Ovary (tissue), 9 donors: ENCODE results near the gene DCTN2. TPM values are rescaled to one million over a fixed set of nuclear protein-coding genes. Genes with fewer than 3 reads are reported as not detected.

ENCODE experiments used
- DNase-seq, 5 donors: peaks; one replicate each; pipeline ENCODE4 v3.0.0-alpha.2; 2019 to 2020
- H3K27ac ChIP-seq, 2 donors: fragments of 200-600 bp; one replicate each; pipeline versions ENCODE4 v1.5.1 to v1.8.0; 2019 to 2022
- H3K27me3 ChIP-seq: fragments of 200-600 bp; one replicate; pipeline ENCODE4 v1.8.0; 2022
- H3K36me3 ChIP-seq: fragments of 200-600 bp; sonication (generic); one replicate; pipeline ENCODE4 v1.5.1; 2019
- H3K4me1 ChIP-seq: one replicate; pipeline ENCODE4 v1.8.1; 2013; ENCODE audit warnings: mild to moderate bottlenecking, moderate library complexity; ENCODE audit not compliant: insufficient read depth
- H3K4me3 ChIP-seq: fragments of 200-600 bp; sonication (generic); one replicate; pipeline ENCODE4 v1.5.1; 2017
- H3K9me3 ChIP-seq, 2 donors: fragments of 200-600 bp in 1 of 2; sonication (generic) in 1 of 2; one replicate each; pipeline versions ENCODE4 v1.5.1 to v1.8.1; 2013 to 2019; ENCODE audit warnings: mild to moderate bottlenecking in 1 of 2, moderate library complexity in 1 of 2
- CTCF ChIP-seq, 3 donors: fragments of 450-650 bp in 2 of 3; fragments of 200-600 bp in 1 of 3; IDR thresholded peaks; one replicate each; pipeline versions ENCODE4 v1.5.1 to v1.8.0; 2016 to 2022; ENCODE audit warnings: antibody characterized with exemption in 3 of 3, mild to moderate bottlenecking in 1 of 3
- EP300 ChIP-seq: sonication (generic); formaldehyde crosslinking; IDR thresholded peaks from one replicate; pipeline ENCODE4 v1.6.1; 2017; ENCODE audit warnings: antibody characterized with exemption
- POLR2A ChIP-seq: fragments of 450-650 bp; IDR thresholded peaks from one replicate; pipeline ENCODE4 v1.6.1; 2017; ENCODE audit warnings: antibody characterized with exemption, mild to moderate bottlenecking, moderate library complexity
- WGBS, 3 donors: extraction: QIAGEN DNeasy Blood & Tissue Kit in 1 of 3; methylation state at CpG; one replicate each; pipeline versions ENCODE4 v1.1.5 to v1.1.7; 2013 to 2017; 5-methylcytosine and 5-hydroxymethylcytosine counted together
- intact Hi-C, 4 donors: fragments of 100-400 bp; cut with DNase I; formaldehyde crosslinking; loops; one replicate each; pipeline versions ENCODE4 v1.11.0 to v1.15.1; 2022 to 2023
- polyA plus RNA-seq, 2 donors: library from polyadenylated mRNA; stranded (reverse); fragments of 200-250 nt in 1 of 2; fragments of 350-450 nt in 1 of 2; fragmentation: Illumina TruSeq in 1 of 2; extraction: RNeasy Lipid Tissue Mini Kit (QIAGEN cat#74804) in 1 of 2; gene quantifications; one replicate each; pipeline ENCODE4 v1.2.3, GENCODE V29; 2013 to 2014
- total RNA-seq, 7 donors: library from RNA; depleted of rRNA in 2 of 7; stranded (reverse); fragments of >200 nt in 2 of 7; fragmentation: NEBNext Ultra II Directional in 3 of 7; extraction: Animal tissue kit (Norgen Biotek cat#: 25700) in 3 of 7; gene quantifications; one replicate each; pipeline versions ENCODE4 v1.1.0 to v1.2.4, GENCODE V29; 2016 to 2023
- donor health status: DM: no; HTN: no; CAD: no; lungs with moderate emphysema.
- donor health status: DM: no; HTN: no; CAD: no.
- donor health status: Bipolar disorder and iron deficiency.
- donor health status: DM: yes; HTN: yes; CAD: no.
- donor health status: DM: no; HTN: no; CAD: no.
- donor health status: DM: yes; HTN: yes; CAD: no.

DCTN2 gene
- total and polyA plus RNA-seq, 9 donors, result 70.7 to 226 (median 98.0) TPM

GRCh38 chr12:57579677-57580465, 32.9 kb upstream of the DCTN2 start:
- TF ChIP-seq EP300, result no peak
- TF ChIP-seq CTCF (IDR thresholded peaks at IDR 0.05), result no peak
- TF ChIP-seq POLR2A, result no peak
- H3K4me1 ChIP-seq, result no peaks in the 10 kb centered on the region
- H3K27me3 ChIP-seq, result no peaks in the 10 kb centered on the region
- no peak overlapping the region for H3K27ac ChIP-seq
- WGBS, 3 donors, result 86 to 89% (median 89%) methylated on average over 8 of the region's 8 CpGs
- no peak for DNase-seq
- intact Hi-C loops, result no loop called here
- H3K9me3 ChIP-seq, result no peaks in the 10 kb centered on the region
- H3K36me3 ChIP-seq, result no peaks in the 10 kb centered on the region
- no peak overlapping the region for H3K4me3 ChIP-seq

GRCh38 chr12:57579011-57579410, 32.0 kb upstream of the DCTN2 start:
- WGBS, 3 donors, result 70 to 78% (median 76%) methylated on average over 2 of the region's 2 CpGs
- H3K4me3 ChIP-seq, result no peak overlapping the region
- intact Hi-C loops, result no loop called here
- H3K4me1 ChIP-seq, result no peaks in the 10 kb centered on the region
- H3K36me3 ChIP-seq, result no peaks in the 10 kb centered on the region
- no peaks in the 10 kb centered on the region for H3K9me3 ChIP-seq
- H3K27me3 ChIP-seq, result no peaks in the 10 kb centered on the region
- TF ChIP-seq EP300 (no peak), CTCF (IDR thresholded peaks at IDR 0.05) (no peak), POLR2A (no peak)
- no peak overlapping the region for H3K27ac ChIP-seq
- DNase-seq, result no peak

- no peak for TF ChIP-seq EP300
- no peak for TF ChIP-seq POLR2A
- TF ChIP-seq CTCF (IDR thresholded peaks at IDR 0.05), result no peak
Measured at GRCh38 chr12:57577981-57578758, 31.2 kb upstream of the DCTN2 start.

GRCh38 chr12:57576613-57577160, 29.7 kb upstream of the DCTN2 start:
- intact Hi-C loops, result no loop called here
- Histone ChIP-seq H3K27ac (no peak overlapping the region), H3K36me3 (no peaks in the 10 kb centered on the region), H3K4me3 (no peak overlapping the region), H3K9me3 (no peaks in the 10 kb centered on the region), H3K4me1 (no peaks in the 10 kb centered on the region), H3K27me3 (no peaks in the 10 kb centered on the region)
- TF ChIP-seq POLR2A (no peak), EP300 (no peak), CTCF (IDR thresholded peaks at IDR 0.05) (no peak)
- 64 to 76% (median 75%) methylated on average over 9 of the region's 9 CpGs for whole genome bisulfite sequencing, 3 donors
- no peak for DNase-seq

More at GRCh38 chr12:57577981-57578758, 31.2 kb upstream of the DCTN2 start:
- no peaks in the 10 kb centered on the region for H3K27me3 ChIP-seq
- WGBS, 3 donors, result 76 to 80% (median 76%) methylated on average over 12 of the region's 12 CpGs
- DNase-seq, result no peak
- H3K9me3 ChIP-seq, result no peaks in the 10 kb centered on the region
- H3K4me1 ChIP-seq, result no peaks in the 10 kb centered on the region
- H3K27ac ChIP-seq, result no peak overlapping the region
- intact Hi-C loops, result no loop called here
- no peaks in the 10 kb centered on the region for H3K36me3 ChIP-seq
- no peak overlapping the region for H3K4me3 ChIP-seq
